HepG2 (cell line): ENCODE data around the gene FRMPD2. TPM values are rescaled to one million over a fixed set of nuclear protein-coding genes. Genes with fewer than 3 reads are reported as not detected.

Source experiments
- CBX1 ChIP-seq: IDR thresholded peaks from one replicate; pipeline ENCODE4 v1.6.1; 2016; ENCODE audit warnings: antibody characterized with exemption, low read depth
- EEA1 ChIP-seq: sonication (generic); formaldehyde crosslinking; IDR thresholded peaks from 2 replicates; pipeline ENCODE4 v1.5.1; 2020; ENCODE audit warnings: mild to moderate bottlenecking, missing genetic modification reagents, borderline replicate concordance
- ELF4 ChIP-seq: sonication (generic); formaldehyde crosslinking; IDR thresholded peaks from 2 replicates; pipeline ENCODE4 v1.5.0; 2020; ENCODE audit warnings: missing genetic modification reagents, mild to moderate bottlenecking, moderate library complexity, borderline replicate concordance
- MLLT10 ChIP-seq: sonication (generic); formaldehyde crosslinking; IDR thresholded peaks from 2 replicates; pipeline ENCODE4 v1.4.0; 2020; ENCODE audit warnings: missing genetic modification reagents
- NONO ChIP-seq, 2 experiments: fragments of 450-650 bp in 1 of 2; sonication (generic) in 1 of 2; formaldehyde crosslinking in 1 of 2; IDR thresholded peaks in 1 of 2; conservative IDR thresholded peaks in 1 of 2; 2 replicates each; pipeline versions ENCODE4 v1.6.1 to v1.8.0; 2017 to 2022; ENCODE audit warnings: mild to moderate bottlenecking in 1 of 2, missing genetic modification reagents in 1 of 2, moderate library complexity in 1 of 2
- PITX1 ChIP-seq: sonication (generic); formaldehyde crosslinking; IDR thresholded peaks from 2 replicates; pipeline ENCODE4 v1.5.1; 2020; ENCODE audit warnings: mild to moderate bottlenecking, missing genetic modification reagents
- PRPF4 ChIP-seq: fragments of 200-400 bp; formaldehyde crosslinking; IDR thresholded peaks from 2 replicates; pipeline ENCODE4 v1.6.1; 2016; ENCODE audit warnings: low read length, low read depth; ENCODE audit not compliant: poor library complexity, severe bottlenecking
- PTBP1 ChIP-seq: fragments of 200-400 bp; formaldehyde crosslinking; IDR thresholded peaks from 2 replicates; pipeline ENCODE4 v1.6.1; 2018; ENCODE audit warnings: low read length, low read depth; ENCODE audit not compliant: poor library complexity, severe bottlenecking
- RCOR2 ChIP-seq: IDR thresholded peaks from 2 replicates; pipeline ENCODE4 v1.6.1; 2016; ENCODE audit warnings: missing biosample characterization, missing genetic modification reagents
- SMARCC2 ChIP-seq: fragments of 450-650 bp; IDR thresholded peaks from 2 replicates; pipeline ENCODE4 v1.6.1; 2017; ENCODE audit warnings: antibody characterized with exemption, mild to moderate bottlenecking
- SMYD3 ChIP-seq: sonication (generic); formaldehyde crosslinking; IDR thresholded peaks from 2 replicates; pipeline ENCODE4 v1.8.1; 2023; ENCODE audit warnings: mild to moderate bottlenecking, missing genetic modification reagents
- SOX6 ChIP-seq, 2 experiments: fragments of 450-650 bp in 1 of 2; sonication (generic) in 1 of 2; formaldehyde crosslinking in 1 of 2; IDR thresholded peaks; 2 replicates each; pipeline versions ENCODE4 v1.4.0 to v1.6.1; 2017 to 2020; ENCODE audit warnings: antibody characterized with exemption in 1 of 2, mild to moderate bottlenecking in 1 of 2, missing genetic modification reagents in 1 of 2
- WIZ ChIP-seq: sonication (generic); formaldehyde crosslinking; IDR thresholded peaks from 2 replicates; pipeline ENCODE4 v1.5.1; 2020; ENCODE audit warnings: mild to moderate bottlenecking, missing genetic modification reagents
- XBP1 ChIP-seq: sonication (generic); formaldehyde crosslinking; IDR thresholded peaks from 2 replicates; pipeline ENCODE4 v1.5.0; 2020; ENCODE audit warnings: missing genetic modification reagents
- YEATS2 ChIP-seq: sonication (generic); formaldehyde crosslinking; IDR thresholded peaks from 2 replicates; pipeline ENCODE4 v1.4.0; 2020; ENCODE audit warnings: missing genetic modification reagents, borderline replicate concordance
- ZBTB1 ChIP-seq: sonication (generic); formaldehyde crosslinking; IDR thresholded peaks from 2 replicates; pipeline ENCODE4 v1.4.0; 2020; ENCODE audit warnings: missing genetic modification reagents, borderline replicate concordance
- ZNF253 ChIP-seq: sonication (generic); formaldehyde crosslinking; IDR thresholded peaks from 2 replicates; pipeline ENCODE4 v1.8.0; 2022; ENCODE audit warnings: mild to moderate bottlenecking, missing genetic modification reagents, borderline replicate concordance
- ZNF260 ChIP-seq: sonication (generic); formaldehyde crosslinking; IDR thresholded peaks from 2 replicates; pipeline ENCODE4 v1.4.0; 2020; ENCODE audit warnings: missing genetic modification reagents, low read depth, mild to moderate bottlenecking, borderline replicate concordance
- ZNF331 ChIP-seq: sonication (generic); formaldehyde crosslinking; IDR thresholded peaks from 2 replicates; pipeline ENCODE4 v1.4.0; 2020; ENCODE audit warnings: missing genetic modification reagents
- ZNF558 ChIP-seq: sonication (generic); formaldehyde crosslinking; IDR thresholded peaks from 2 replicates; pipeline ENCODE4 v1.9.0; 2022; ENCODE audit warnings: mild to moderate bottlenecking, missing genetic modification reagents, borderline replicate concordance
- ZNF616 ChIP-seq: sonication (generic); formaldehyde crosslinking; IDR thresholded peaks from 2 replicates; pipeline ENCODE4 v1.5.0; 2020; ENCODE audit warnings: low read depth, mild to moderate bottlenecking, missing genetic modification reagents
- ZSCAN29 ChIP-seq: sonication (generic); formaldehyde crosslinking; conservative IDR thresholded peaks from 2 replicates; pipeline ENCODE4 v1.4.0; 2020; ENCODE audit warnings: mild to moderate bottlenecking, missing genetic modification reagents
- polyA plus RNA-seq, 8 experiments: library from polyadenylated mRNA; depleted of rRNA in 3 of 8; stranded (reverse) in 7 of 8; unstranded in 1 of 8; fragments of >200 nt; fragmentation: Illumina TruSeq in 4 of 8; extraction: Trizol in 4 of 8; gene quantifications; 2 replicates each; pipeline versions ENCODE4 v1.2.1 to v1.2.3, GENCODE V29; 2011 to 2016; ENCODE audit warnings: low read depth in 4 of 8, missing spikeins in 1 of 8, mixed read lengths in 1 of 8; ENCODE audit not compliant: insufficient read depth in 1 of 8
- total RNA-seq, 5 experiments: library from RNA; depleted of rRNA; stranded (reverse); fragments of >200 nt; fragmentation: Illumina TruSeq; extraction: Trizol; gene quantifications; 2 replicates each; pipeline ENCODE4 v1.2.3, GENCODE V29; 2016; ENCODE audit warnings: low read depth in 1 of 5
- TF ChIP-seq, protein P1 (sequence below): sonication (generic); formaldehyde crosslinking; IDR thresholded peaks from 2 replicates; pipeline ENCODE4 v1.9.0; 2022; ENCODE audit warnings: missing genetic modification reagents, mild to moderate bottlenecking, borderline replicate concordance
- TF ChIP-seq, protein P2 (sequence below): IDR thresholded peaks from 2 replicates; pipeline ENCODE4 v1.6.1; 2016; ENCODE audit warnings: mild to moderate bottlenecking, missing biosample characterization, missing genetic modification reagents
- TF ChIP-seq, protein P3 (sequence below): sonication (generic); formaldehyde crosslinking; conservative IDR thresholded peaks from 2 replicates; pipeline ENCODE4 v1.8.1; 2023; ENCODE audit warnings: missing genetic modification reagents
- TF ChIP-seq, protein P4 (sequence below): IDR thresholded peaks from 2 replicates; pipeline ENCODE4 v1.6.1; 2016; ENCODE audit warnings: control low read depth

The FRMPD2 gene
- total and polyA plus RNA-seq, 2 of the 13 experiments (the other 11 are each of a cell fraction or from before 2014, with no cell fraction given) = 0.45 to 1.3 TPM

- TF ChIP-seq YEATS2 (0 out of 2 replicates have a peak, but pooled peaks have one; percentile 62), ZNF558 (CRISPR knock-in tag) (0 out of 2 replicates have a peak, but pooled peaks have one; percentile 15), SMYD3 (CRISPR knock-in tag) (no peak), EEA1 (CRISPR knock-in tag) (peak; percentile 85; the same call in 1 of the 2 replicates), ZBTB1 (CRISPR knock-in tag) (no peak), PTBP1 (no peak), SMARCC2 (no peak), WIZ (CRISPR knock-in tag) (0 out of 2 replicates have a peak, but pooled peaks have one; percentile 55), ZNF260 (CRISPR knock-in tag) (no peak), ZNF331 (CRISPR knock-in tag) (no peak), ZSCAN29 (no peak), RCOR2 (CRISPR knock-in tag) (no peak), ZNF253 (peak; percentile 71; the same call in 1 of the 2 replicates), SOX6 (IDR thresholded peaks at IDR 0.05) (no peak), SOX6 (CRISPR knock-in tag; IDR thresholded peaks at IDR 0.05) (peak; percentile 70), ZNF616 (peak; percentile 91; the same call in 1 of the 2 replicates), PITX1 (CRISPR knock-in tag) (peak; percentile 75), XBP1 (CRISPR knock-in tag) (peak; percentile 64; the same call in 1 of the 2 replicates), PRPF4 (no peak), MLLT10 (no peak), CBX1 (peak; percentile 52), ELF4 (no peak), NONO (IDR thresholded peaks at IDR 0.05) (no peak), NONO (CRISPR knock-in tag; conservative IDR thresholded peaks at IDR 0.05) (peak; percentile 68)
- TF ChIP-seq, protein P1, sequence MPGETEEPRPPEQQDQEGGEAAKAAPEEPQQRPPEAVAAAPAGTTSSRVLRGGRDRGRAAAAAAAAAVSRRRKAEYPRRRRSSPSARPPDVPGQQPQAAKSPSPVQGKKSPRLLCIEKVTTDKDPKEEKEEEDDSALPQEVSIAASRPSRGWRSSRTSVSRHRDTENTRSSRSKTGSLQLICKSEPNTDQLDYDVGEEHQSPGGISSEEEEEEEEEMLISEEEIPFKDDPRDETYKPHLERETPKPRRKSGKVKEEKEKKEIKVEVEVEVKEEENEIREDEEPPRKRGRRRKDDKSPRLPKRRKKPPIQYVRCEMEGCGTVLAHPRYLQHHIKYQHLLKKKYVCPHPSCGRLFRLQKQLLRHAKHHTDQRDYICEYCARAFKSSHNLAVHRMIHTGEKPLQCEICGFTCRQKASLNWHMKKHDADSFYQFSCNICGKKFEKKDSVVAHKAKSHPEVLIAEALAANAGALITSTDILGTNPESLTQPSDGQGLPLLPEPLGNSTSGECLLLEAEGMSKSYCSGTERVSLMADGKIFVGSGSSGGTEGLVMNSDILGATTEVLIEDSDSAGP (CRISPR knock-in tag) = 0 out of 2 replicates have a peak, but pooled peaks have one; percentile 18
- TF ChIP-seq, protein P2, sequence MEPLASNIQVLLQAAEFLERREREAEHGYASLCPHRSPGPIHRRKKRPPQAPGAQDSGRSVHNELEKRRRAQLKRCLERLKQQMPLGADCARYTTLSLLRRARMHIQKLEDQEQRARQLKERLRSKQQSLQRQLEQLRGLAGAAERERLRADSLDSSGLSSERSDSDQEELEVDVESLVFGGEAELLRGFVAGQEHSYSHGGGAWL = peak; percentile 79
- TF ChIP-seq, protein P3, sequence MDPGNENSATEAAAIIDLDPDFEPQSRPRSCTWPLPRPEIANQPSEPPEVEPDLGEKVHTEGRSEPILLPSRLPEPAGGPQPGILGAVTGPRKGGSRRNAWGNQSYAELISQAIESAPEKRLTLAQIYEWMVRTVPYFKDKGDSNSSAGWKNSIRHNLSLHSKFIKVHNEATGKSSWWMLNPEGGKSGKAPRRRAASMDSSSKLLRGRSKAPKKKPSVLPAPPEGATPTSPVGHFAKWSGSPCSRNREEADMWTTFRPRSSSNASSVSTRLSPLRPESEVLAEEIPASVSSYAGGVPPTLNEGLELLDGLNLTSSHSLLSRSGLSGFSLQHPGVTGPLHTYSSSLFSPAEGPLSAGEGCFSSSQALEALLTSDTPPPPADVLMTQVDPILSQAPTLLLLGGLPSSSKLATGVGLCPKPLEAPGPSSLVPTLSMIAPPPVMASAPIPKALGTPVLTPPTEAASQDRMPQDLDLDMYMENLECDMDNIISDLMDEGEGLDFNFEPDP (CRISPR knock-in tag) = 0 out of 2 replicates have a peak, but pooled peaks have one; percentile 61
- TF ChIP-seq, protein P4, sequence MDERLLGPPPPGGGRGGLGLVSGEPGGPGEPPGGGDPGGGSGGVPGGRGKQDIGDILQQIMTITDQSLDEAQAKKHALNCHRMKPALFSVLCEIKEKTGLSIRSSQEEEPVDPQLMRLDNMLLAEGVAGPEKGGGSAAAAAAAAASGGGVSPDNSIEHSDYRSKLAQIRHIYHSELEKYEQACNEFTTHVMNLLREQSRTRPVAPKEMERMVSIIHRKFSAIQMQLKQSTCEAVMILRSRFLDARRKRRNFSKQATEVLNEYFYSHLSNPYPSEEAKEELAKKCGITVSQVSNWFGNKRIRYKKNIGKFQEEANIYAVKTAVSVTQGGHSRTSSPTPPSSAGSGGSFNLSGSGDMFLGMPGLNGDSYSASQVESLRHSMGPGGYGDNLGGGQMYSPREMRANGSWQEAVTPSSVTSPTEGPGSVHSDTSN = no peak
Measured at GRCh38 chr10:48306265-48306869, 31.9 kb upstream of the FRMPD2 start, which contains the start of gene MAPK8 (continued).
